GM12875 (cell line): Measurements from ENCODE around the gene FNDC3B.

Experiments
- H3K4me3 ChIP-seq: one replicate; pipeline ENCODE4 v1.5.1; 2011; ENCODE audit warnings: low read depth, low read length, control low read depth
- TF ChIP-seq, protein P1 (sequence below): IDR thresholded peaks from 2 replicates; pipeline ENCODE4 v1.5.1; 2011; ENCODE audit warnings: low read depth, mild to moderate bottlenecking, control low read depth, inconsistent platforms, low read length, moderate library complexity, borderline replicate concordance; ENCODE audit not compliant: insufficient read depth

Gene FNDC3B

GRCh38 chr3:172217877-172218276 is 178.5 kb downstream of the FNDC3B start:
- TF ChIP-seq, protein P1, sequence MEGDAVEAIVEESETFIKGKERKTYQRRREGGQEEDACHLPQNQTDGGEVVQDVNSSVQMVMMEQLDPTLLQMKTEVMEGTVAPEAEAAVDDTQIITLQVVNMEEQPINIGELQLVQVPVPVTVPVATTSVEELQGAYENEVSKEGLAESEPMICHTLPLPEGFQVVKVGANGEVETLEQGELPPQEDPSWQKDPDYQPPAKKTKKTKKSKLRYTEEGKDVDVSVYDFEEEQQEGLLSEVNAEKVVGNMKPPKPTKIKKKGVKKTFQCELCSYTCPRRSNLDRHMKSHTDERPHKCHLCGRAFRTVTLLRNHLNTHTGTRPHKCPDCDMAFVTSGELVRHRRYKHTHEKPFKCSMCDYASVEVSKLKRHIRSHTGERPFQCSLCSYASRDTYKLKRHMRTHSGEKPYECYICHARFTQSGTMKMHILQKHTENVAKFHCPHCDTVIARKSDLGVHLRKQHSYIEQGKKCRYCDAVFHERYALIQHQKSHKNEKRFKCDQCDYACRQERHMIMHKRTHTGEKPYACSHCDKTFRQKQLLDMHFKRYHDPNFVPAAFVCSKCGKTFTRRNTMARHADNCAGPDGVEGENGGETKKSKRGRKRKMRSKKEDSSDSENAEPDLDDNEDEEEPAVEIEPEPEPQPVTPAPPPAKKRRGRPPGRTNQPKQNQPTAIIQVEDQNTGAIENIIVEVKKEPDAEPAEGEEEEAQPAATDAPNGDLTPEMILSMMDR: no peak
- no peak overlapping the region for H3K4me3 ChIP-seq

GRCh38 chr3:172218350-172219323 is 179.3 kb downstream of the FNDC3B start:
- no peak overlapping the region for H3K4me3 ChIP-seq
- TF ChIP-seq, protein P1: no peak

- TF ChIP-seq, protein P1: no peak
- H3K4me3 ChIP-seq: no peak overlapping the region
Observed at GRCh38 chr3:172219750-172220149, 180.4 kb downstream of the FNDC3B start.

- TF ChIP-seq, protein P1: no peak
- no peak overlapping the region for H3K4me3 ChIP-seq
Observed at GRCh38 chr3:172221547-172221946, 182.2 kb downstream of the FNDC3B start.

DNA sequence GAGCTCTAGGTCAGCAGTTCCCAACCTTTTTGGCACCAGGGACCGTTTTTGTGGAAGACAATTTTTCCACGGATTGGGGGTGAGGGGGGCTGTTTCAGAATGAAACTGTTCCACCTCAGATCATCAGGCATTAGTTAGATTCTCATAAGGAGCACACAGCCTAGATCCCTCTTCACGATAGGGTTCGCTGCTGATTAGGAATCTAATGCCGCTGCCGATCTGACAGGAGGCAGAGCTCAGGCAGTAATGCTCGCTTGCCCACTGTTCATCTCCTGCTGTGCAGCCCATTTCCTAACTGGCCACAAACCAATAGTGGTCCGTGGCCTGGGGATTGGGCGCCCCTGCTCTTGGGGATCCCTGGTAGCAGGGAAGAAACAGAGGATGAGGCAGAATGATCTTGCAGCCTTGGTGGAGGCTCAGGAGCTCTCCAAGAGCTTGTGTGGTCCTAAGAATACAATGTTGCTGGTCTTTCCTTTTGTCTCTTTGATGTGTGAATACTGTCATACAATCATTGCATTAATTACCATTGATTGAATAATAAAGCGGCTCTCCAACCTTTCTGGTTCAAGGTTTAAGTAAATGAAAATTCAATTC is 183.2 kb downstream of the FNDC3B start:
- TF ChIP-seq, protein P1: no peak

DNA sequence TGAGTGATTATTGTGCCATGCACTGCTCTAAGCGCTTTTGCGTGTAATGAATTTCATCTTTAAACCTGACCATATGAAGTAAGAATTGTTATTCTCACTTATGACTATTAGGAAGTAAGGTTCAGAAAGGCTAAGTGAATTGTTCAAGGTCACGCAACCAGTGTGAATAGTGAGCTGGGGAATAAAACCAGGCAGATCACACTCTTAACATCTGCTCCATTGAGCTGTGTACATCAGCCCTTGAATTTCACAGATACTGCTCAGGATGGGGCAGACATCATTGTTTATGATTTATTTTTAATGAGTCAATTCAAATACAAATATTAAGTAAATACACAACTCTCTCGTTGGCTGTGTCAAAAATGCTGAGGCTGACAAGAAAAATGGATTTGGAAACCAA is 184.5 kb downstream of the FNDC3B start:
- TF ChIP-seq, protein P1: no peak
- no peak overlapping the region for H3K4me3 ChIP-seq

More for the DNA sequence above, 183.2 kb downstream of the FNDC3B start:
- H3K4me3 ChIP-seq: no peak overlapping the region
